ENCODE measurements around the gene P2RX5. TPM values are rescaled to one million over a fixed set of nuclear protein-coding genes. Genes with fewer than 3 reads are reported as not detected.

P2RX5 gene
- total and polyA plus RNA-seq, 2 experiments from 2014 or later = not detected

DNA sequence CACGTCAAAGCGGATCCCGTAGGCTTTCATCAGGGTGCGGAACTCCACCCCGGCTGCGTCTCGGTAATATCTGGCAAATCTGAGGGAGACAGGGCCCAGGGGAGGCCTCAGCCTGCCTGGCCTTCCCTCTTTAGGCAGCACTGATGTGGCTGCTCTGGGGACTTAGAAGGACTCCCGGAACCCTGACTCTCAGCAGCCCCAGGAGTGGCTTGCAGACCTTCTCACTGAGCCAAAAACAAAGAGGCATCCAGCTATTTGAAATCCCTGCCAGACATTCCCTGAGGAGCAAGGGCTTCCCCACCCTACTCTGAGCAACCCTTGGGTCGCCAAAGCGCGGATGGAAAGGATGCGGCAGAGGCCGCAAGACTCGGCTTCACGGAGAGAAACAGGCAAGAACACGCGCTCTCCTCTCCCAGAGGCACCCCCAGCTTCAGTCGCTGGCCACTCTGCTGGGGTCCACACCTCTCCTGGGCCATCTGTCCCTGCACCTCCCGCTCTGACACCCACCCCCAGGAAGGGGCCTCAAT lies 7.9 kb downstream of the P2RX5 start:
- Histone ChIP-seq H3K79me2 (no peaks in the 10 kb centered on the region), H3K27ac (no peak overlapping the region), H3K9me3 (ENCODE audit: low read depth) (no peaks in the 10 kb centered on the region), H3K4me3 (no peak overlapping the region), H3K4me2 (no peak overlapping the region), H4K20me1 (ENCODE audit: insufficient read depth, poor library complexity, severe bottlenecking) (no peaks in the 10 kb centered on the region), H3K36me3 (replicated peaks; ENCODE audit: insufficient read depth, low read depth) (no peaks in the 10 kb centered on the region), H3K27me3 (peaks cover 2% of the 10 kb centered on the region), H3K4me1 (ENCODE audit: insufficient read depth) (no peaks in the 10 kb centered on the region), H2AFZ (no peak overlapping the region), H3K9me2 (replicated peaks; ENCODE audit: insufficient read depth) (no peaks in the 10 kb centered on the region)
- WGBS (ENCODE audit: low lambda C conversion rate, missing lambda C conversion rate) = 68% methylated on average over 19 of the region's 19 CpGs
- TF ChIP-seq EZH2 (IDR thresholded peaks at IDR 0.05; ENCODE audit: borderline replicate concordance) = no peak
- TF ChIP-seq, protein P1, sequence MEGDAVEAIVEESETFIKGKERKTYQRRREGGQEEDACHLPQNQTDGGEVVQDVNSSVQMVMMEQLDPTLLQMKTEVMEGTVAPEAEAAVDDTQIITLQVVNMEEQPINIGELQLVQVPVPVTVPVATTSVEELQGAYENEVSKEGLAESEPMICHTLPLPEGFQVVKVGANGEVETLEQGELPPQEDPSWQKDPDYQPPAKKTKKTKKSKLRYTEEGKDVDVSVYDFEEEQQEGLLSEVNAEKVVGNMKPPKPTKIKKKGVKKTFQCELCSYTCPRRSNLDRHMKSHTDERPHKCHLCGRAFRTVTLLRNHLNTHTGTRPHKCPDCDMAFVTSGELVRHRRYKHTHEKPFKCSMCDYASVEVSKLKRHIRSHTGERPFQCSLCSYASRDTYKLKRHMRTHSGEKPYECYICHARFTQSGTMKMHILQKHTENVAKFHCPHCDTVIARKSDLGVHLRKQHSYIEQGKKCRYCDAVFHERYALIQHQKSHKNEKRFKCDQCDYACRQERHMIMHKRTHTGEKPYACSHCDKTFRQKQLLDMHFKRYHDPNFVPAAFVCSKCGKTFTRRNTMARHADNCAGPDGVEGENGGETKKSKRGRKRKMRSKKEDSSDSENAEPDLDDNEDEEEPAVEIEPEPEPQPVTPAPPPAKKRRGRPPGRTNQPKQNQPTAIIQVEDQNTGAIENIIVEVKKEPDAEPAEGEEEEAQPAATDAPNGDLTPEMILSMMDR (IDR thresholded peaks at IDR 0.05; ENCODE audit: poor library complexity) = no peak
- no peak for TF ChIP-seq EZH2phosphoT487 (IDR thresholded peaks at IDR 0.05; ENCODE audit: low read depth, severe bottlenecking, unreplicated experiment)
- DNase-seq (ENCODE audit: low spot score) = no peak

DNA sequence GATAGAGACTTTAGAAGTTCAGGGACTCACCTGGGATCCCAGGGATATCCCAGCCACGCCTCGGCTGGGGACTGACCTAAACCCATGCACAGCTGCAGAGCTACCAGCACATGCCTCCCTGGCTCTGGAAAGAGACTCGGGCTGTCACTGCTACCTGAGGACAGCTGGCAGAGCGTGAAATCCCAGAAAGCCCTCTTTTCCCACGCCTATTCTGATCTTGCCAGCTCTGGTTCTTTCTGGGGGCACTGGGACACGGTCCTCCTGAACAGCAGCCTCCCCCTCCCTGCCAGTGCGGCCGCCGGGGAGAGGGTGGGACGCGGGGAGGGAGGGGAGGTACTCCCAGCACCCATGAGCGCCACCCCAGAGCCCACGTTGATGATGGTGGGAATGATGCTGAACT lies 10.8 kb downstream of the P2RX5 start:
- Histone ChIP-seq H3K79me2 (no peaks in the 10 kb centered on the region), H3K27me3 (no peaks in the 10 kb centered on the region), H3K9me2 (replicated peaks; ENCODE audit: insufficient read depth) (no peaks in the 10 kb centered on the region), H3K36me3 (replicated peaks; ENCODE audit: insufficient read depth, low read depth) (no peaks in the 10 kb centered on the region), H3K27ac (no peak overlapping the region), H3K9me3 (ENCODE audit: low read depth) (no peaks in the 10 kb centered on the region), H3K4me3 (no peak overlapping the region), H2AFZ (no peak overlapping the region), H3K4me2 (no peak overlapping the region), H4K20me1 (ENCODE audit: insufficient read depth, poor library complexity, severe bottlenecking) (no peaks in the 10 kb centered on the region), H3K4me1 (ENCODE audit: insufficient read depth) (no peaks in the 10 kb centered on the region)
- WGBS (ENCODE audit: low lambda C conversion rate, missing lambda C conversion rate) = 85% methylated on average over 7 of the region's 13 CpGs
- TF ChIP-seq EZH2 (IDR thresholded peaks at IDR 0.05; ENCODE audit: borderline replicate concordance) = no peak
- TF ChIP-seq EZH2phosphoT487 (IDR thresholded peaks at IDR 0.05; ENCODE audit: low read depth, severe bottlenecking, unreplicated experiment) = no peak
- TF ChIP-seq, protein P1 (IDR thresholded peaks at IDR 0.05; ENCODE audit: poor library complexity) = no peak
- DNase-seq (ENCODE audit: low spot score) = no peak

DNA sequence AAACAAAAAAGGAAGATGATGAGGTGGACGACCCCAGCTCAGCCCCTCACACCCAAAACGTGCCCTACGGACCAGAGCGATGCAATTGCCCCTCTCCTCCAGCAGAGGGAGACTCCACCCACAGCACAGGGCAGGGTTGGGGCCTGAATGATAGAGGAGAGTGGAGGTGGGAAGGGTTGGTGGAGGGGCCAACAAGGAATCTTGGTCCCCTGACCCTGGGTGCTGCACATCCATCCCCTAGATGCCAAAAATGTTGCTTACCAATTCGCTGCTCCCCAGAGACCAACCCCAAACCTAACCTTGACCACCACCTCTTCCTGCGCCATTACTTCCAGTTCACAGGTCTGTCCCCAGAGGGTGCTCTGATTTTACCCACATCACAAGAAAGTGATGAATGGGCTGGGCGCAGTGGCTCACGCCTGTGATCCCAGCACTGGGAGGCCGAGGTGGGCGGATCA lies 12.9 kb downstream of the P2RX5 start:
- Histone ChIP-seq H3K4me3 (no peak overlapping the region), H3K27me3 (no peaks in the 10 kb centered on the region), H4K20me1 (ENCODE audit: insufficient read depth, poor library complexity, severe bottlenecking) (no peaks in the 10 kb centered on the region), H3K4me2 (no peak overlapping the region), H3K27ac (no peak overlapping the region), H3K4me1 (ENCODE audit: insufficient read depth) (no peaks in the 10 kb centered on the region), H2AFZ (no peak overlapping the region), H3K79me2 (no peaks in the 10 kb centered on the region), H3K9me2 (replicated peaks; ENCODE audit: insufficient read depth) (no peaks in the 10 kb centered on the region), H3K36me3 (replicated peaks; ENCODE audit: insufficient read depth, low read depth) (no peaks in the 10 kb centered on the region), H3K9me3 (ENCODE audit: low read depth) (no peaks in the 10 kb centered on the region)
- no peak for DNase-seq (ENCODE audit: low spot score)
- TF ChIP-seq, protein P1 (IDR thresholded peaks at IDR 0.05; ENCODE audit: poor library complexity) = peak; percentile 64
- TF ChIP-seq EZH2 (IDR thresholded peaks at IDR 0.05; ENCODE audit: borderline replicate concordance) (no peak), EZH2phosphoT487 (IDR thresholded peaks at IDR 0.05; ENCODE audit: low read depth, severe bottlenecking, unreplicated experiment) (no peak)
- WGBS (ENCODE audit: low lambda C conversion rate, missing lambda C conversion rate) = 43% methylated on average over 10 of the region's 10 CpGs
